GM12875 (cell line): ENCODE data around the gene TRAF3.

ENCODE experiments used
- H3K4me3 ChIP-seq: one replicate; pipeline ENCODE4 v1.5.1; 2011; ENCODE audit warnings: low read depth, low read length, control low read depth
- TF ChIP-seq, protein P1 (sequence below): IDR thresholded peaks from 2 replicates; pipeline ENCODE4 v1.5.1; 2011; ENCODE audit warnings: low read depth, mild to moderate bottlenecking, control low read depth, inconsistent platforms, low read length, moderate library complexity, borderline replicate concordance; ENCODE audit not compliant: insufficient read depth

The TRAF3 gene

GRCh38 chr14:102795060-102795925, 18.0 kb downstream of the TRAF3 start:
- TF ChIP-seq, protein P1, sequence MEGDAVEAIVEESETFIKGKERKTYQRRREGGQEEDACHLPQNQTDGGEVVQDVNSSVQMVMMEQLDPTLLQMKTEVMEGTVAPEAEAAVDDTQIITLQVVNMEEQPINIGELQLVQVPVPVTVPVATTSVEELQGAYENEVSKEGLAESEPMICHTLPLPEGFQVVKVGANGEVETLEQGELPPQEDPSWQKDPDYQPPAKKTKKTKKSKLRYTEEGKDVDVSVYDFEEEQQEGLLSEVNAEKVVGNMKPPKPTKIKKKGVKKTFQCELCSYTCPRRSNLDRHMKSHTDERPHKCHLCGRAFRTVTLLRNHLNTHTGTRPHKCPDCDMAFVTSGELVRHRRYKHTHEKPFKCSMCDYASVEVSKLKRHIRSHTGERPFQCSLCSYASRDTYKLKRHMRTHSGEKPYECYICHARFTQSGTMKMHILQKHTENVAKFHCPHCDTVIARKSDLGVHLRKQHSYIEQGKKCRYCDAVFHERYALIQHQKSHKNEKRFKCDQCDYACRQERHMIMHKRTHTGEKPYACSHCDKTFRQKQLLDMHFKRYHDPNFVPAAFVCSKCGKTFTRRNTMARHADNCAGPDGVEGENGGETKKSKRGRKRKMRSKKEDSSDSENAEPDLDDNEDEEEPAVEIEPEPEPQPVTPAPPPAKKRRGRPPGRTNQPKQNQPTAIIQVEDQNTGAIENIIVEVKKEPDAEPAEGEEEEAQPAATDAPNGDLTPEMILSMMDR, result no peak
- no peak overlapping the region for H3K4me3 ChIP-seq

GRCh38 chr14:102796661-102797190, 19.5 kb downstream of the TRAF3 start:
- TF ChIP-seq, protein P1, result no peak
- H3K4me3 ChIP-seq, result no peak overlapping the region

DNA sequence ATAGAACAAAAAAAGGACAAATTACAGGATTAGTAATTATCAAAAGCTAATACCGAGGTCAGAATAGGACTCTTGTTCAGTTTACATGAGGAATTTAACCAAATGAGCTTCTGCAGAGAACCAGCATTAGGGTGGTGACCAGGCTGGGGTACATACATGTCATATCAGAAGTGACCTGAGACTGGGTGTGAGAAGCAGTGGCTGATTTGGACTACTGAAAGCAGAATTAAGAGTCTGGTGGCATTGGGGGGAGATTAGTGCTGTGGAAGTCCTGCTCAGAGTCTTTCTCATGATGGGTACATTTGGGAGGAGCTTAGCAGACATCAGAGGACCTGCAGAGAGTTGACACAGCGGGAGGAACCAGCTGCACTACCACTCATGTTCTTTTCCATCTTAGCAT, 21.7 kb downstream of the TRAF3 start:
- TF ChIP-seq, protein P1, result no peak
- H3K4me3 ChIP-seq, result no peak overlapping the region

- H3K4me3 ChIP-seq, result no peak overlapping the region
- TF ChIP-seq, protein P1, result no peak
These were observed 22.7 kb downstream of the TRAF3 start for GRCh38 chr14:102799684-102800562.

- H3K4me3 ChIP-seq, result no peak overlapping the region
- TF ChIP-seq, protein P1, result no peak
These were observed 25.7 kb downstream of the TRAF3 start for GRCh38 chr14:102802834-102803523.

DNA sequence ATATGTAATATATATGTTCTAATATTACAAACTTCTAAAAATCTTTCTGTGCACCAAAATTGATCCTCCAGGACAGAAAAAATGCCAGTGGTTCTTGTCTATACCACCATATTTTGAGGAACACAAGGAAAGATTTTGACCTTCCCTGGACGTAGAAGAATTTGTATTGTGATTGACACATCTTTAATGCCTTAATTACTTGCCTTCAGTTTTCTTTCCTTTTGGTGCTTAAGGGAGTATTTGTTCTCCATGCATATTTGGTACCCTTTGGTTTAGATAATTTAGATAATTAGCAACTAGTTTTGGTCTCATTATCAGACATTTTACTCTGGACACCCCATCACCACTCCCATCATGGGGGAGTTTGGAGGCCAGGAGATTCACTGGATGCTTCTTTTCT, 27.6 kb downstream of the TRAF3 start:
- TF ChIP-seq, protein P1, result no peak
- no peak overlapping the region for H3K4me3 ChIP-seq
